ENCODE measurements around the gene MARVELD1.

The MARVELD1 gene

GRCh38 chr10:97704341-97704740 lies 9.2 kb upstream of the MARVELD1 start:
- H3K9me3 ChIP-seq (replicated peaks in 1 of 11) = no peaks in the 10 kb centered on the region; a peak in 1 of 22 replicates
- H4K20me1 ChIP-seq = no peaks in the 10 kb centered on the region
- H3K4me2 ChIP-seq = peak overlapping the region; percentile 8 to 79 (median 63); a peak in 21 of 22 replicates
- peak overlapping the region in 4 of 11 experiments; percentile 15 to 55 (median 34); a peak in 4 of 22 replicates for H3K27ac ChIP-seq
- TF ChIP-seq Cebpa-rat (IDR thresholded peaks at IDR 0.05) = no peak
- peak overlapping the region in 2 of 11 experiments; percentile 13 to 34; a peak in 4 of 22 replicates for H3K9ac ChIP-seq
- H3K36me3 ChIP-seq = no peaks in the 10 kb centered on the region
- H3K4me1 ChIP-seq = peaks cover 13 to 47% (median 34%) of the 10 kb centered on the region in 10 experiments
- H3K4me3 ChIP-seq = no peak overlapping the region
- no peaks in the 10 kb centered on the region for H3K27me3 ChIP-seq

GRCh38 chr10:97705006-97705670 lies 8.4 kb upstream of the MARVELD1 start:
- H3K9me3 ChIP-seq (replicated peaks in 1 of 11) = no peaks in the 10 kb centered on the region; a peak in 1 of 22 replicates
- H3K9ac ChIP-seq = no peak overlapping the region
- H4K20me1 ChIP-seq = no peaks in the 10 kb centered on the region
- no peak for TF ChIP-seq Cebpa-rat (IDR thresholded peaks at IDR 0.05)
- H3K27ac ChIP-seq = peak overlapping the region in 1 of 11 experiments; percentile 55; a peak in 2 of 22 replicates
- H3K4me1 ChIP-seq = peaks cover 19 to 52% (median 40%) of the 10 kb centered on the region in 10 experiments
- H3K4me3 ChIP-seq = no peak overlapping the region
- no peaks in the 10 kb centered on the region for H3K27me3 ChIP-seq
- H3K4me2 ChIP-seq = peak overlapping the region in 7 of 11 experiments; percentile 44 to 79 (median 68); a peak in 12 of 22 replicates
- H3K36me3 ChIP-seq = no peaks in the 10 kb centered on the region

- Histone ChIP-seq H3K4me1 (peaks cover 16 to 50% (median 39%) of the 10 kb centered on the region in 10 experiments), H3K9ac (peak overlapping the region in 1 of 11 experiments; percentile 27; a peak in 1 of 22 replicates), H4K20me1 (no peaks in the 10 kb centered on the region), H3K27me3 (no peaks in the 10 kb centered on the region), H3K4me2 (peak overlapping the region in 5 of 11 experiments; percentile 6 to 17 (median 10); a peak in 4 of 22 replicates), H3K27ac (no peak overlapping the region), H3K4me3 (no peak overlapping the region), H3K36me3 (no peaks in the 10 kb centered on the region), H3K9me3 (replicated peaks in 1 of 11) (no peaks in the 10 kb centered on the region; a peak in 1 of 22 replicates)
- TF ChIP-seq Cebpa-rat (IDR thresholded peaks at IDR 0.05) = no peak
These were observed 6.2 kb upstream of the MARVELD1 start for GRCh38 chr10:97707134-97707861.

- Histone ChIP-seq H3K27me3 (no peaks in the 10 kb centered on the region), H3K4me3 (no peak overlapping the region), H4K20me1 (no peaks in the 10 kb centered on the region), H3K27ac (no peak overlapping the region), H3K9me3 (replicated peaks in 1 of 11) (no peaks in the 10 kb centered on the region; a peak in 1 of 22 replicates), H3K4me1 (peaks cover 25 to 59% (median 48%) of the 10 kb centered on the region in 10 experiments), H3K9ac (peak overlapping the region in 1 of 11 experiments; percentile 29; a peak in 1 of 22 replicates), H3K36me3 (no peaks in the 10 kb centered on the region), H3K4me2 (0 out of 22 replicates have a peak overlapping the region, but pooled peaks of 1 of the 11 experiments have one; percentile 10)
- no peak for TF ChIP-seq Cebpa-rat (IDR thresholded peaks at IDR 0.05)
These were observed 5.4 kb upstream of the MARVELD1 start for GRCh38 chr10:97708167-97708566.

- H3K27ac ChIP-seq = no peak overlapping the region
- TF ChIP-seq Cebpa-rat (IDR thresholded peaks at IDR 0.05) = no peak
- no peaks in the 10 kb centered on the region for H3K36me3 ChIP-seq
- peaks cover 22 to 52% (median 42%) of the 10 kb centered on the region in 10 experiments for H3K4me1 ChIP-seq
- H3K4me3 ChIP-seq = no peak overlapping the region
- H3K9me3 ChIP-seq (replicated peaks in 1 of 11) = no peaks in the 10 kb centered on the region
- no peaks in the 10 kb centered on the region for H4K20me1 ChIP-seq
- H3K9ac ChIP-seq = no peak overlapping the region
- no peaks in the 10 kb centered on the region for H3K27me3 ChIP-seq
- H3K4me2 ChIP-seq = peak overlapping the region in 2 of 11 experiments; percentile 1 to 29; a peak in 3 of 22 replicates
These were observed 4.3 kb upstream of the MARVELD1 start for GRCh38 chr10:97708976-97709946.

- TF ChIP-seq Cebpa-rat (IDR thresholded peaks at IDR 0.05) = peak in 1 of 11 experiments; percentile 32; a peak in 1 of 22 replicates
- Histone ChIP-seq H3K4me3 (peak overlapping the region in 3 of 10 experiments; percentile 0 to 44 (median 27); a peak in 3 of 20 replicates), H4K20me1 (peaks cover 0 to 22% (median 21%) of the 10 kb centered on the region in 11 experiments; a peak in 16 of 22 replicates), H3K27ac (peak overlapping the region in 8 of 11 experiments; percentile 33 to 97 (median 93); a peak in 13 of 22 replicates), H3K36me3 (peaks cover 1 to 19% (median 8%) of the 10 kb centered on the region in 11 experiments; a peak in 20 of 22 replicates), H3K4me1 (peaks cover 37 to 61% (median 51%) of the 10 kb centered on the region in 10 experiments), H3K4me2 (peak overlapping the region in 10 of 11 experiments; percentile 28 to 100 (median 94); a peak in 19 of 22 replicates), H3K9me3 (replicated peaks in 1 of 11) (no peaks in the 10 kb centered on the region), H3K27me3 (no peaks in the 10 kb centered on the region), H3K9ac (peak overlapping the region in 9 of 11 experiments; percentile 31 to 58 (median 48); a peak in 12 of 22 replicates)
These were observed 1.6 kb upstream of the MARVELD1 start for GRCh38 chr10:97711640-97712572.

- Histone ChIP-seq H3K4me2 (peak overlapping the region; percentile 88 to 100 (median 96)), H3K36me3 (peaks cover 14 to 37% (median 22%) of the 10 kb centered on the region in 11 experiments; a peak in 20 of 22 replicates), H3K27ac (peak overlapping the region; percentile 91 to 97 (median 94)), H3K4me3 (peak overlapping the region; percentile 59 to 86 (median 80)), H3K9ac (peak overlapping the region; percentile 90 to 96 (median 93)), H3K9me3 (replicated peaks in 1 of 11) (no peaks in the 10 kb centered on the region), H3K27me3 (no peaks in the 10 kb centered on the region), H4K20me1 (peaks cover 0 to 42% (median 41%) of the 10 kb centered on the region in 11 experiments; a peak in 18 of 22 replicates), H3K4me1 (peaks cover 49 to 73% (median 64%) of the 10 kb centered on the region in 10 experiments)
- no peak for TF ChIP-seq Cebpa-rat (IDR thresholded peaks at IDR 0.05)
These were observed 383 bp downstream of the MARVELD1 start for GRCh38 chr10:97713826-97714400.

Data from BLaER1 treated with 17β-estradiol and CSF1 and Interleukin-3, amounts not matched to agents 10 nM and 100 nM (cell line).